ENCODE results near the gene UBE2H. TPM values are rescaled to one million over a fixed set of nuclear protein-coding genes. Genes with fewer than 3 reads are reported as not detected.

Gene UBE2H
- total and polyA plus RNA-seq, 2 donors (not counting 1 experiment from before 2014, with no cell fraction given): 23.3 to 54.1 TPM

- H3K79me2 ChIP-seq (ENCODE audit: control insufficient read depth, insufficient read depth, low read length): peaks cover 84% of the 10 kb centered on the region
Observed at GRCh38 chr7:129875160-129875559, 77.6 kb downstream of the UBE2H start.

DNA sequence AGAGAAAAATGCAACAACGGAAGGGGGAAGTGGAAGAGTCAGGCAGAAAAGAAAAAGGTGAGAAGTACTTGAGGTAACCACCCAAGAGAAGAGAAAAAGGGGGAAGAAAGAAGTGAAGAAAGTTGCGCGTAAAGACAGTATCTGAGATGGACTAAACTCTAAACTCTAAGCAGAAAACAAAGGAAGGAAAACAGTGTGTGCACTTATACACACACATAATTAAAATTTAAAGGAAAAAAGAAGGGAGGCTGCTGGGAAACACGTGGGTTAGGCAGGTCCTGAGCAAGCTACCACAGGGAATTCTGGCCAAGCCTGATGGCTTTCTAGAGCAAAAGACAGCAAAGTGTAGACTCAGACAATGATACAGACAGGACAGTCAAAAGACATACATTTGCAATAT is 78.0 kb downstream of the UBE2H start:
- Mint-ChIP-seq H3K27ac (no peak overlapping the region), H3K4me3 (no peak overlapping the region), H3K9me3 (ENCODE audit: insufficient read depth) (no peaks in the 10 kb centered on the region), H3K4me1 (peaks cover 16% of the 10 kb centered on the region), H3K27me3 (no peaks in the 10 kb centered on the region)
- POLR2A ChIA-PET: no interaction called here
- Histone ChIP-seq H2AFZ (ENCODE audit: insufficient read depth, low read depth, low read length, poor library complexity, severe bottlenecking) (no peak overlapping the region), H3K4me1 (ENCODE audit: control insufficient read depth in 2 of 2, insufficient read depth in 2 of 2, low read length in 2 of 2) (peaks cover 0 to 3% of the 10 kb centered on the region in 2 donors), H3K9me3 (ENCODE audit: control extremely low read depth in 1 of 3, control insufficient read depth in 2 of 3, insufficient read depth in 1 of 3, low read length in 2 of 3) (no peaks in the 10 kb centered on the region), H3K27ac (ENCODE audit: low read length in 2 of 2) (no peak overlapping the region), H4K20me1 (ENCODE audit: control insufficient read depth, insufficient read depth, low read length, poor library complexity, severe bottlenecking) (peaks cover 48% of the 10 kb centered on the region), H3K9ac (ENCODE audit: low read length) (no peak overlapping the region), H3K79me2 (ENCODE audit: control insufficient read depth, insufficient read depth, low read length) (peaks cover 84% of the 10 kb centered on the region), H3K27me3 (replicated peaks in 1 of 4; ENCODE audit: control extremely low read depth in 1 of 4, control insufficient read depth in 3 of 4, insufficient read depth in 4 of 4, low read length in 3 of 4) (no peaks in the 10 kb centered on the region), H3K4me3 (ENCODE audit: control extremely low read depth in 1 of 5, extremely low read depth in 1 of 5, insufficient read depth in 1 of 5, low read depth in 2 of 5, low read length in 4 of 5) (no peak overlapping the region), H3K36me3 (replicated peaks in 1 of 2; ENCODE audit: control extremely low read depth in 1 of 2, control insufficient read depth in 1 of 2, extremely low read depth in 1 of 2, insufficient read depth in 2 of 2, low read length in 1 of 2) (peaks cover 18 to 43% of the 10 kb centered on the region in 2 experiments), H3K4me2 (replicated peaks; ENCODE audit: low read depth, low read length, poor library complexity, severe bottlenecking) (no peak overlapping the region)
- TF ChIP-seq, protein P1, sequence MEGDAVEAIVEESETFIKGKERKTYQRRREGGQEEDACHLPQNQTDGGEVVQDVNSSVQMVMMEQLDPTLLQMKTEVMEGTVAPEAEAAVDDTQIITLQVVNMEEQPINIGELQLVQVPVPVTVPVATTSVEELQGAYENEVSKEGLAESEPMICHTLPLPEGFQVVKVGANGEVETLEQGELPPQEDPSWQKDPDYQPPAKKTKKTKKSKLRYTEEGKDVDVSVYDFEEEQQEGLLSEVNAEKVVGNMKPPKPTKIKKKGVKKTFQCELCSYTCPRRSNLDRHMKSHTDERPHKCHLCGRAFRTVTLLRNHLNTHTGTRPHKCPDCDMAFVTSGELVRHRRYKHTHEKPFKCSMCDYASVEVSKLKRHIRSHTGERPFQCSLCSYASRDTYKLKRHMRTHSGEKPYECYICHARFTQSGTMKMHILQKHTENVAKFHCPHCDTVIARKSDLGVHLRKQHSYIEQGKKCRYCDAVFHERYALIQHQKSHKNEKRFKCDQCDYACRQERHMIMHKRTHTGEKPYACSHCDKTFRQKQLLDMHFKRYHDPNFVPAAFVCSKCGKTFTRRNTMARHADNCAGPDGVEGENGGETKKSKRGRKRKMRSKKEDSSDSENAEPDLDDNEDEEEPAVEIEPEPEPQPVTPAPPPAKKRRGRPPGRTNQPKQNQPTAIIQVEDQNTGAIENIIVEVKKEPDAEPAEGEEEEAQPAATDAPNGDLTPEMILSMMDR (IDR thresholded peaks at IDR 0.05): no peak
- no peak for TF ChIP-seq EZH2 (IDR thresholded peaks at IDR 0.05; ENCODE audit: borderline replicate concordance, insufficient read depth, low read depth, low read length, poor library complexity, severe bottlenecking)
- intact Hi-C loops (cut with micrococcal nuclease): no loop called here
- CTCF ChIA-PET: no interaction called here
- WGBS (ENCODE audit: insufficient coverage): no CpG with 5 or more reads among the region's 4 CpGs
- ATAC-seq (ENCODE audit: low read depth): no peak
- no peak for DNase-seq

More at GRCh38 chr7:129875160-129875559, 77.6 kb downstream of the UBE2H start:
- no CpG with 5 or more reads among the region's 2 CpGs for WGBS (ENCODE audit: insufficient coverage)
- ChIA-PET POLR2A (no interaction called here), CTCF (no interaction called here)
- Mint-ChIP-seq H3K4me3 (no peak overlapping the region), H3K27me3 (no peaks in the 10 kb centered on the region), H3K27ac (no peak overlapping the region), H3K9me3 (ENCODE audit: insufficient read depth) (no peaks in the 10 kb centered on the region), H3K4me1 (peaks cover 16% of the 10 kb centered on the region)
- H4K20me1 ChIP-seq (ENCODE audit: control insufficient read depth, insufficient read depth, low read length, poor library complexity, severe bottlenecking): peaks cover 48% of the 10 kb centered on the region
- H3K27ac ChIP-seq (ENCODE audit: low read length in 2 of 2): no peak overlapping the region
- DNase-seq (no peak), ATAC-seq (ENCODE audit: low read depth) (no peak)
- H3K36me3 ChIP-seq (replicated peaks in 1 of 2; ENCODE audit: control extremely low read depth in 1 of 2, control insufficient read depth in 1 of 2, extremely low read depth in 1 of 2, insufficient read depth in 2 of 2, low read length in 1 of 2): peaks cover 17 to 43% of the 10 kb centered on the region in 2 experiments
- H3K9me3 ChIP-seq (ENCODE audit: control extremely low read depth in 1 of 3, control insufficient read depth in 2 of 3, insufficient read depth in 1 of 3, low read length in 2 of 3): no peaks in the 10 kb centered on the region
- intact Hi-C loops (cut with micrococcal nuclease): no loop called here
- no peak overlapping the region for H2AFZ ChIP-seq (ENCODE audit: insufficient read depth, low read depth, low read length, poor library complexity, severe bottlenecking)
- H3K4me2 ChIP-seq (replicated peaks; ENCODE audit: low read depth, low read length, poor library complexity, severe bottlenecking): no peak overlapping the region
- TF ChIP-seq EZH2 (IDR thresholded peaks at IDR 0.05; ENCODE audit: borderline replicate concordance, insufficient read depth, low read depth, low read length, poor library complexity, severe bottlenecking): no peak
- TF ChIP-seq, protein P1 (IDR thresholded peaks at IDR 0.05): no peak
- H3K4me3 ChIP-seq (ENCODE audit: control extremely low read depth in 1 of 5, extremely low read depth in 1 of 5, insufficient read depth in 1 of 5, low read depth in 2 of 5, low read length in 4 of 5): no peak overlapping the region
- no peak overlapping the region for H3K9ac ChIP-seq (ENCODE audit: low read length)
- no peaks in the 10 kb centered on the region for H3K27me3 ChIP-seq (replicated peaks in 1 of 4; ENCODE audit: control extremely low read depth in 1 of 4, control insufficient read depth in 3 of 4, insufficient read depth in 4 of 4, low read length in 3 of 4)
- H3K4me1 ChIP-seq (ENCODE audit: control insufficient read depth in 2 of 2, insufficient read depth in 2 of 2, low read length in 2 of 2): peaks cover 0 to 3% of the 10 kb centered on the region in 2 donors
